ENCODE data around the gene CARMIL1.

The CARMIL1 gene

GRCh38 chr6:25564943-25565342 lies 285.8 kb downstream of the CARMIL1 start:
- TF ChIP-seq CTCF (conservative IDR thresholded peaks at IDR 0.05; ENCODE audit: low read depth, low read length): no peak
- H3K4me3 ChIP-seq (ENCODE audit: low read depth, low read length): no peak overlapping the region
- no peak for DNase-seq (ENCODE audit: low read depth)

GRCh38 chr6:25570578-25570977 lies 291.4 kb downstream of the CARMIL1 start:
- no peak for DNase-seq (ENCODE audit: low read depth)
- TF ChIP-seq CTCF (conservative IDR thresholded peaks at IDR 0.05; ENCODE audit: low read depth, low read length): no peak
- H3K4me3 ChIP-seq (ENCODE audit: low read depth, low read length): no peak overlapping the region

GRCh38 chr6:25576919-25577318 lies 297.7 kb downstream of the CARMIL1 start:
- H3K4me3 ChIP-seq (ENCODE audit: low read depth, low read length): no peak overlapping the region

GRCh38 chr6:25578538-25578937 lies 299.4 kb downstream of the CARMIL1 start:
- no peak for DNase-seq (ENCODE audit: low read depth)
- no peak for TF ChIP-seq CTCF (conservative IDR thresholded peaks at IDR 0.05; ENCODE audit: low read depth, low read length)
- no peak overlapping the region for H3K4me3 ChIP-seq (ENCODE audit: low read depth, low read length)

More at GRCh38 chr6:25576919-25577318, 297.7 kb downstream of the CARMIL1 start:
- no peak for TF ChIP-seq CTCF (conservative IDR thresholded peaks at IDR 0.05; ENCODE audit: low read depth, low read length)
- no peak for DNase-seq (ENCODE audit: low read depth)

GRCh38 chr6:25579391-25579883 lies 300.3 kb downstream of the CARMIL1 start:
- DNase-seq (ENCODE audit: low read depth): no peak
- no peak for TF ChIP-seq CTCF (conservative IDR thresholded peaks at IDR 0.05; ENCODE audit: low read depth, low read length)
- no peak overlapping the region for H3K4me3 ChIP-seq (ENCODE audit: low read depth, low read length)

- TF ChIP-seq CTCF (conservative IDR thresholded peaks at IDR 0.05; ENCODE audit: low read depth, low read length): no peak
- no peak for DNase-seq (ENCODE audit: low read depth)
- H3K4me3 ChIP-seq (ENCODE audit: low read depth, low read length): no peak overlapping the region
These were observed 300.8 kb downstream of the CARMIL1 start for GRCh38 chr6:25579902-25580495.

GRCh38 chr6:25582101-25582500 lies 302.9 kb downstream of the CARMIL1 start:
- no peak for DNase-seq (ENCODE audit: low read depth)
- H3K4me3 ChIP-seq (ENCODE audit: low read depth, low read length): no peak overlapping the region
- TF ChIP-seq CTCF (conservative IDR thresholded peaks at IDR 0.05; ENCODE audit: low read depth, low read length): no peak

Data from choroid plexus epithelial cell (primary cell).